NOMO-1 (cell line): Measurements from ENCODE around the gene COL23A1.

Experiments
- DNase-seq, 2 experiments: peaks; one replicate each; lab custom pipeline; 2025; ENCODE audit not compliant: unreplicated experiment in 2 of 2; lab: John Stamatoyannopoulos, UW

Gene COL23A1

GRCh38 chr5:178428341-178429155, 161.6 kb downstream of the COL23A1 start:
- no peak for DNase-seq

- no peak for DNase-seq
Observed at GRCh38 chr5:178427576-178428197, 162.5 kb downstream of the COL23A1 start.

- no peak for DNase-seq
Observed at GRCh38 chr5:178426326-178427130, 163.7 kb downstream of the COL23A1 start.

- DNase-seq, result no peak
Observed at GRCh38 chr5:178425621-178426068, 164.5 kb downstream of the COL23A1 start.

- DNase-seq, result no peak
Observed at GRCh38 chr5:178424810-178425177, 165.4 kb downstream of the COL23A1 start.

GRCh38 chr5:178423901-178424809, 166.0 kb downstream of the COL23A1 start:
- no peak for DNase-seq

- no peak for DNase-seq
Observed at GRCh38 chr5:178423431-178423830, 166.8 kb downstream of the COL23A1 start.

GRCh38 chr5:178422400-178422775, 167.8 kb downstream of the COL23A1 start:
- DNase-seq, result no peak

GRCh38 chr5:178421699-178422399, 168.3 kb downstream of the COL23A1 start:
- DNase-seq, result no peak

- no peak for DNase-seq
Observed at GRCh38 chr5:178421128-178421527, 169.1 kb downstream of the COL23A1 start.

GRCh38 chr5:178420354-178420781, 169.8 kb downstream of the COL23A1 start:
- DNase-seq, result no peak

GRCh38 chr5:178419651-178420050, 170.5 kb downstream of the COL23A1 start:
- DNase-seq, result no peak

- no peak for DNase-seq
Observed at GRCh38 chr5:178419196-178419595, 171.0 kb downstream of the COL23A1 start.

- no peak for DNase-seq
Observed at GRCh38 chr5:178418471-178419010, 171.7 kb downstream of the COL23A1 start.

GRCh38 chr5:178418031-178418430, 172.2 kb downstream of the COL23A1 start:
- DNase-seq, result no peak

- no peak for DNase-seq
Observed at GRCh38 chr5:178417391-178417811, 172.8 kb downstream of the COL23A1 start.

- DNase-seq, result no peak
Observed at GRCh38 chr5:178416919-178417318, 173.3 kb downstream of the COL23A1 start.

- no peak for DNase-seq
Observed at GRCh38 chr5:178416206-178416882, 173.8 kb downstream of the COL23A1 start.

- DNase-seq, result no peak
Observed at GRCh38 chr5:178415353-178415752, 174.8 kb downstream of the COL23A1 start.
